GM19438 (cell line): ENCODE results near the gene EVI5.

ENCODE experiments used
- ATAC-seq: cut with Tn5 transposase; IDR thresholded peaks from one replicate; pipeline ENCODE4 v1.9.1; 2021; ENCODE audit warnings: low read depth; ENCODE audit not compliant: unreplicated experiment

The EVI5 gene

DNA sequence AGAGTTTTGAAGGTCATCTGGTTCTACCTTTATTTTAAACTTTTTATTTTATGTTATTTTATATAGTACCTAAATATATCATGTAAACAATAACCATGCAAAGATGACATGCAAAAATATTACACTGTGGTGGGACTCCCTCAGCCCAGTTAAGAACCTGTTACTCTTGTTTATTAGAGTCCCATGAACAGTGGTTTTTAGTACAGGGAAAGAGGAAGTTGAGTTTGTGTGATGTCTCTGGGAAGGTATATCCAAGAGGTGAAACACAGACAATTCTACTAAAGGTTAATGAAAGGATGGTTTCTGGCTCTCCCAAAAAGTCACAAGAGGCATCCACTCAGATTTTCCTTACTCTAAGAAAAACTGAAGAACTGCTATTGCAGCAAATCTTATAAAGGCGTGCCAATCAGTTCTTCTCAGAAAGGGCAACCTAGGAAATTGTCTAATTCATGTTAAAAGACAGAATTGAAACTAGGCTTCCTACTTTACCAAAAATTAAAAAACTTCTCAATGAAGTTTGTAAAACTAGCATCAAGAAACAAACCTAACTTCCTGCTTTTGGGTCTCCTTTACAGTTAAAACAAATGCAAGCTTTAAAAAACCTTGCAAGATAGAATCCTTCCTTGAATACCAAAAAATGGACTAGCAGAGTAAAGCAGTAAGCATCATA is 318.1 kb downstream of the EVI5 start:
- no peak for ATAC-seq

DNA sequence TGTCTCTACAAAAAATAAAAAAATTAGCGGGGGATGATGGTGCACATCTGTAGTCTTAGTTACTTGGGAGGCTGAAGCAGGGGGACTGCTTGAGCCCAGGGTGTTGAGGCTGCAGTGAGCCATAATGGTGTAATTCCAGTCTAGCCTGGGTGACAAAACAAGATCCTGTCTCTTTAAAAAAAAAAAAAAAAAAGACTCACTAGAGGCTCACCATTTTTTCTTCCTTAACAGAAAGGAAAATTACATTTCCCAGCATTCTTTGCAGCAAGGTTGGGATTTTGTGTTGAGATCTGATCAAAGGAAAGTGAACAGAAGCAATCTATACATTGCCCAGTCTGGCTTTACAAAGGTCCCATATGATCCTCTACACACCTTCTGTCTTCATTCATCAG is 319.7 kb downstream of the EVI5 start:
- no peak for ATAC-seq

DNA sequence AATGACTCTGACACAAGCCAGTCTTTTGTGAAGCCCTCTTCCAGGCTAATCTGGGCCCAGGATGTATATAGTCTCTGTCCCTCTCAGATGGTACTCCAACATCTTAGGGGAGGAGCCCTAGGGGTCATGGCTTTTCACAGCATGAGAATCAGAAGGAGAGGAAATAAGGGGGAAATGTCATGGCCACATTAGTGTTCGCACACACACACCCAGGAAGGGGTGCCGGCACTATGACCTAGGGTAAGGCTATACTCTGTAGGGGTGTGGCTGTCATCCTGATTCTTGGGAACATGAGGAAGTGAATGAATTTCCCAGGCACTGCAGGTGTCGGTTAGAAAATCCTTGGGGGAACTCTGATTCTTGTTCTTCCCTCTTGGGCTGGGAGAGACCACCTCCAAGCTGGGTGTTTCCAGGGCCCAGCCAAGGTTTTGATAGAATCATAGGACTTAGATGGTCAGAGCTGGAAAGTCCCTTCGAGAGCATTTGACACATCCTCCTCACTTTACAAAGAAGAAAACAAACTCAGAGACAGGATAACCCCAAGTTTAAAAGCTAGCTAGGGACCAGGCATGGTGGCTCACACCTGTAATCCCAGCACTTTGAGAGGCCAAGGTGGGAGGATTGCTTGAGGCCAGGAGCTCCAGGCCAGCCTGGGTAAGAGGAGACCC is 320.2 kb downstream of the EVI5 start:
- no peak for ATAC-seq

DNA sequence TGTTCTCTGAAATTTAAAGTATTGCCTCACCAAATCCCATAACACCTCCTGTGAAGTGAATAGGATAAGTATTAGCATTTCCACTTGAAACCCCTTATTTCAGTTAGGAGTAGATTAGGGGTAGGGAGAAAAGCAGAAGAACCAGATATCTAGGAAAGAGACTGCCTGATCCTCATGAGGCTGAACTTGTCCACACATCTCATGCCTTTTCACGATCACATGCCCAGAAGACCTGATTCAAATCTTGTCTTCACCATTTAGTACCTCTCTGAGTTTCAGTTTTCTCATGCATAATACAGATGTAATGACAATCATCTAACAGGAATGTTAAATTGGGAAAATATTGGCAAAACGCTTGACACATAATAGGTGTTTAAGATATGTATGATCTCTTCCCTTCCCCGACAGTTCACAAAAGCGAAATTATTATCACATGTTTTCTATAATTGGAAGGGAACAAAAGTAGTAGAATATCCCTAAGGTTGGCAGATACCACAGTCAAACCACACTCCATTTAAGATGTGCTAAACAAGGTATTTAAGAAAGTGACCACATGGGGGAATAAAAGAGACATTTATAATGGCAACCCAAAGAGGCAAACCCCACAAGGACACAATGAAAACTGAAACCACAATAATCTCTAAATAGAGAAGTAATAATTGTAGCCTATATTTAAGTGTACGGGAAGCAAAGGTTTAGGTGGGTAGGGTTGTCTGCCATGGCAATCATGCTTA is 323.4 kb downstream of the EVI5 start:
- peak; percentile 71 for ATAC-seq

DNA sequence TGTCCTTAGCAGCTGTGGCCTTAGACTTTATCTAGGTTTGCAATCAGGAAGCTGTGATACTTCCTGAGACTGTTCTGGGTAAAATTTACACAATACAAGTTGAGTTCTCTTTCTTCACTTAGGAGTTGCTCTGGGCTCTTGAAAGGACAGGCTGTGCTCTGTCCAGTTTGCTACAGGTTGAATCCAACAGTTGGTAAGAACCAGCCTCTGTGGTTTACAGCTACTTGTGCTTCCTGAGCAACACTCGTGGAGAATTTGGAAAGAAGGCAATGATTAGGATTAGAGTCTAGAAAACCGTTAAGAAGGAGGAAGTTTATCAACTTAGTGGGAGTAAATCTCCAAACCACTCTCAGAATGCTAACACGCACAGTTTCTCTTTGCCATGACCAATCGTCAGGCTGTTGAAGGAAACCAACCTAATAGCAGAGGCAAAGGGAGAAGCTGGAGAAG is 325.0 kb downstream of the EVI5 start:
- no peak for ATAC-seq
